HepG2 (cell line): ENCODE data around the gene NEK9. TPM values are rescaled to one million over a fixed set of nuclear protein-coding genes. Genes with fewer than 3 reads are reported as not detected.

Source experiments
- DBP ChIP-seq: sonication (generic); formaldehyde crosslinking; IDR thresholded peaks from 2 replicates; pipeline ENCODE4 v1.4.0; 2020; ENCODE audit warnings: missing genetic modification reagents; ENCODE audit errors: not compliant biosample characterization
- ELK4 ChIP-seq: sonication (generic); formaldehyde crosslinking; IDR thresholded peaks from 2 replicates; pipeline ENCODE4 v1.9.0; 2021; ENCODE audit warnings: missing genetic modification reagents, borderline replicate concordance
- HOXA9 ChIP-seq: sonication (generic); formaldehyde crosslinking; IDR thresholded peaks from 2 replicates; pipeline ENCODE4 v1.8.1; 2022; ENCODE audit warnings: missing genetic modification reagents, mild to moderate bottlenecking, moderate library complexity, borderline replicate concordance
- IKZF1 ChIP-seq: fragments of 450-650 bp; IDR thresholded peaks from 2 replicates; pipeline ENCODE4 v1.7.1; 2016
- KDM1A ChIP-seq: IDR thresholded peaks from 2 replicates; pipeline ENCODE4 v1.6.1; 2016; ENCODE audit warnings: missing compliant biosample characterization
- RBFOX2 ChIP-seq: fragments of 200-400 bp; formaldehyde crosslinking; IDR thresholded peaks from 2 replicates; pipeline ENCODE4 v1.6.1; 2017; ENCODE audit warnings: low read depth, mild to moderate bottlenecking, low read length
- SRY ChIP-seq: sonication (generic); formaldehyde crosslinking; IDR thresholded peaks from 2 replicates; pipeline ENCODE4 v1.8.0; 2022; ENCODE audit warnings: mild to moderate bottlenecking, missing genetic modification reagents
- ZBTB40 ChIP-seq, 2 experiments: fragments of 450-650 bp in 1 of 2; sonication (generic) in 1 of 2; formaldehyde crosslinking in 1 of 2; IDR thresholded peaks; 2 replicates each; pipeline versions ENCODE4 v1.6.1 to v1.8.0; 2016 to 2022; ENCODE audit warnings: antibody characterized with exemption in 1 of 2, mild to moderate bottlenecking in 1 of 2, missing genetic modification reagents in 1 of 2
- ZNF547 ChIP-seq: sonication (generic); formaldehyde crosslinking; IDR thresholded peaks from 2 replicates; pipeline ENCODE4 v1.5.1; 2020; ENCODE audit warnings: mild to moderate bottlenecking, missing genetic modification reagents
- ZNF839 ChIP-seq: sonication (generic); formaldehyde crosslinking; IDR thresholded peaks from 2 replicates; pipeline ENCODE4 v1.4.0; 2020; ENCODE audit warnings: missing genetic modification reagents, mild to moderate bottlenecking, borderline replicate concordance
- polyA plus RNA-seq, 8 experiments: library from polyadenylated mRNA; depleted of rRNA in 3 of 8; stranded (reverse) in 7 of 8; unstranded in 1 of 8; fragments of >200 nt; fragmentation: Illumina TruSeq in 4 of 8; extraction: Trizol in 4 of 8; gene quantifications; 2 replicates each; pipeline versions ENCODE4 v1.2.1 to v1.2.3, GENCODE V29; 2011 to 2016; ENCODE audit warnings: low read depth in 4 of 8, missing spikeins in 1 of 8, mixed read lengths in 1 of 8; ENCODE audit not compliant: insufficient read depth in 1 of 8
- total RNA-seq, 5 experiments: library from RNA; depleted of rRNA; stranded (reverse); fragments of >200 nt; fragmentation: Illumina TruSeq; extraction: Trizol; gene quantifications; 2 replicates each; pipeline ENCODE4 v1.2.3, GENCODE V29; 2016; ENCODE audit warnings: low read depth in 1 of 5
- TF ChIP-seq, protein P1 (sequence below): sonication (generic); formaldehyde crosslinking; IDR thresholded peaks from 2 replicates; pipeline ENCODE4 v1.5.0; 2020; ENCODE audit warnings: missing genetic modification reagents
- TF ChIP-seq, protein P2 (sequence below): sonication (generic); formaldehyde crosslinking; IDR thresholded peaks from 2 replicates; pipeline ENCODE4 v1.4.0; 2020; ENCODE audit warnings: missing genetic modification reagents

The NEK9 gene
- total and polyA plus RNA-seq, 2 of the 13 experiments (the other 11 are each of a cell fraction or from before 2014, with no cell fraction given) = 16.5 to 27.3 TPM

- TF ChIP-seq, protein P1, sequence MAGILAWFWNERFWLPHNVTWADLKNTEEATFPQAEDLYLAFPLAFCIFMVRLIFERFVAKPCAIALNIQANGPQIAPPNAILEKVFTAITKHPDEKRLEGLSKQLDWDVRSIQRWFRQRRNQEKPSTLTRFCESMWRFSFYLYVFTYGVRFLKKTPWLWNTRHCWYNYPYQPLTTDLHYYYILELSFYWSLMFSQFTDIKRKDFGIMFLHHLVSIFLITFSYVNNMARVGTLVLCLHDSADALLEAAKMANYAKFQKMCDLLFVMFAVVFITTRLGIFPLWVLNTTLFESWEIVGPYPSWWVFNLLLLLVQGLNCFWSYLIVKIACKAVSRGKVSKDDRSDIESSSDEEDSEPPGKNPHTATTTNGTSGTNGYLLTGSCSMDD (CRISPR knock-in tag) = 0 out of 2 replicates have a peak, but pooled peaks have one; percentile 42
- peak; percentile 48; the same call in 1 of the 2 replicates for TF ChIP-seq HOXA9 (CRISPR knock-in tag)
- TF ChIP-seq, protein P2, sequence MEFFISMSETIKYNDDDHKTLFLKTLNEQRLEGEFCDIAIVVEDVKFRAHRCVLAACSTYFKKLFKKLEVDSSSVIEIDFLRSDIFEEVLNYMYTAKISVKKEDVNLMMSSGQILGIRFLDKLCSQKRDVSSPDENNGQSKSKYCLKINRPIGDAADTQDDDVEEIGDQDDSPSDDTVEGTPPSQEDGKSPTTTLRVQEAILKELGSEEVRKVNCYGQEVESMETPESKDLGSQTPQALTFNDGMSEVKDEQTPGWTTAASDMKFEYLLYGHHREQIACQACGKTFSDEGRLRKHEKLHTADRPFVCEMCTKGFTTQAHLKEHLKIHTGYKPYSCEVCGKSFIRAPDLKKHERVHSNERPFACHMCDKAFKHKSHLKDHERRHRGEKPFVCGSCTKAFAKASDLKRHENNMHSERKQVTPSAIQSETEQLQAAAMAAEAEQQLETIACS = peak; percentile 79
- TF ChIP-seq ZBTB40 (IDR thresholded peaks at IDR 0.05) = no peak
- TF ChIP-seq ZBTB40 (CRISPR knock-in tag; IDR thresholded peaks at IDR 0.05) = peak; percentile 24; the same call in 1 of the 2 replicates
- 0 out of 2 replicates have a peak, but pooled peaks have one; percentile 39 for TF ChIP-seq SRY (CRISPR knock-in tag)
- peak; percentile 27; the same call in 1 of the 2 replicates for TF ChIP-seq ZNF547 (CRISPR knock-in tag)
- peak; percentile 96 for TF ChIP-seq RBFOX2
- 0 out of 2 replicates have a peak, but pooled peaks have one; percentile 54 for TF ChIP-seq ZNF839 (CRISPR knock-in tag)
- no peak for TF ChIP-seq KDM1A
- no peak for TF ChIP-seq IKZF1
- 0 out of 2 replicates have a peak, but pooled peaks have one; percentile 23 for TF ChIP-seq ELK4 (CRISPR knock-in tag)
- TF ChIP-seq DBP (CRISPR knock-in tag) = no peak
Observed at GRCh38 chr14:75069121-75069810, 57.6 kb downstream of the NEK9 start, which contains the start of gene ZC2HC1C (continued).
